ENCODE results near the gene MAPK6. TPM values are rescaled to one million over a fixed set of nuclear protein-coding genes. Genes with fewer than 3 reads are reported as not detected.

Gene MAPK6
- total and polyA plus RNA-seq, 2 donors: 16.2 to 50.8 TPM

- WGBS: 61% methylated on average over 9 of the region's 9 CpGs
- Histone ChIP-seq H3K36me3 (ENCODE audit: insufficient read depth) (no peaks in the 10 kb centered on the region), H3K4me3 (ENCODE audit: low read depth, low read length) (no peak overlapping the region), H3K27ac (ENCODE audit: low read depth) (no peak overlapping the region), H3K4me1 (ENCODE audit: insufficient read depth) (no peaks in the 10 kb centered on the region)
- no peak for DNase-seq (ENCODE audit: extremely low spot score)
Observed at GRCh38 chr15:52115598-52116427, 96.8 kb downstream of the MAPK6 start.

Other genes starting within 250 kb of the MAPK6 start
- gene TMOD3, start 189.6 kb upstream of the MAPK6 start, total RNA-seq: 53.8 TPM
- 11.6 TPM for gene TMOD3, start 189.6 kb upstream of the MAPK6 start, polyA plus RNA-seq
- gene LEO1, start 47.4 kb upstream of the MAPK6 start, total RNA-seq: 25.5 TPM
- 12.7 TPM for gene LEO1, start 47.4 kb upstream of the MAPK6 start, polyA plus RNA-seq
- not detected for gene BCL2L10, start 93.6 kb downstream of the MAPK6 start, total RNA-seq
- gene BCL2L10, start 93.6 kb downstream of the MAPK6 start, polyA plus RNA-seq: 0.73 TPM
- 25.5 TPM for gene GNB5, start 172.2 kb downstream of the MAPK6 start, total RNA-seq
- 38.8 TPM for gene GNB5, start 172.2 kb downstream of the MAPK6 start, polyA plus RNA-seq